VCaP (cell line): Measurements from ENCODE around the gene TSSC4.

Source experiments
- H3K27ac ChIP-seq: fragments of 450-650 bp; 2 replicates; pipeline ENCODE4 v1.5.1; 2017
- CTCF ChIP-seq: fragments of 450-650 bp; conservative IDR thresholded peaks from 2 replicates; pipeline ENCODE4 v1.5.1; 2017; ENCODE audit warnings: mild to moderate bottlenecking, moderate library complexity

TSSC4 gene

GRCh38 chr11:2432171-2432621 is 31.6 kb downstream of the TSSC4 start:
- no peak for TF ChIP-seq CTCF
- H3K27ac ChIP-seq: no peak overlapping the region

GRCh38 chr11:2432628-2433071 is 32.1 kb downstream of the TSSC4 start:
- H3K27ac ChIP-seq: no peak overlapping the region
- TF ChIP-seq CTCF: no peak

- TF ChIP-seq CTCF: no peak
Measured at GRCh38 chr11:2433106-2433925, 32.8 kb downstream of the TSSC4 start.

GRCh38 chr11:2434008-2434407 is 33.5 kb downstream of the TSSC4 start:
- no peak for TF ChIP-seq CTCF
- H3K27ac ChIP-seq: no peak overlapping the region

More at GRCh38 chr11:2433106-2433925, 32.8 kb downstream of the TSSC4 start:
- H3K27ac ChIP-seq: no peak overlapping the region

- H3K27ac ChIP-seq: no peak overlapping the region
Measured at GRCh38 chr11:2434506-2435255, 34.1 kb downstream of the TSSC4 start.

GRCh38 chr11:2435288-2436012 is 34.9 kb downstream of the TSSC4 start:
- TF ChIP-seq CTCF: no peak
- H3K27ac ChIP-seq: no peak overlapping the region

More at GRCh38 chr11:2434506-2435255, 34.1 kb downstream of the TSSC4 start:
- no peak for TF ChIP-seq CTCF

GRCh38 chr11:2436013-2436520 is 35.5 kb downstream of the TSSC4 start:
- TF ChIP-seq CTCF: no peak
- H3K27ac ChIP-seq: no peak overlapping the region
